HCT116 (cell line): Measurements from ENCODE around the gene BCKDK. TPM values are rescaled to one million over a fixed set of nuclear protein-coding genes. Genes with fewer than 3 reads are reported as not detected.
A peak's percentile ranks its signal among the peaks of the same experiment; 100 is the strongest.

Experiments
- ATAC-seq: fragments of 200-7000 bp; cut with Tn5 transposase; 2 replicates; pipeline ENCODE4 v1.9.1; 2020; ENCODE audit warnings: mild to moderate bottlenecking, moderate library complexity
- BruUV-seq: library from RNA; stranded (reverse); fragments of 400-500 nt; replicated peaks from 2 replicates; lab custom pipeline; 2021; lab: Mats Ljungman, UMichigan
- CTCF ChIA-PET: fragments of 300-600 bp; sonication (Branson Sonifier 250); formaldehyde crosslinking; loops from one replicate; lab custom pipeline; 2021; ENCODE audit warnings: antibody characterized with exemption; lab: Charles Lee
- POLR2A ChIA-PET: fragments of 300-600, 350-600 bp; sonication (Branson Sonifier 250); formaldehyde crosslinking; loops from one replicate; lab custom pipeline; 2021; ENCODE audit warnings: antibody characterized with exemption; lab: Charles Lee
- RAD21 ChIA-PET, 2 experiments: fragments of 300-600 bp; sonication (Branson Sonifier 250); formaldehyde crosslinking; loops; one replicate each; lab custom pipeline; 2023; ENCODE audit warnings: low total read pairs in 2 of 2; ENCODE audit not compliant: uncharacterized antibody in 2 of 2, unreplicated experiment in 2 of 2, low non-redundant PET in 1 of 2; lab: Charles Lee
- DNase-seq: peaks from one replicate; pipeline ENCODE4 v3.0.0-alpha.2; 2010; ENCODE audit warnings: low read depth, low spot score
- H2AFZ ChIP-seq: fragments of 200-600 bp; shearing (Covaris generic), sonication (generic); 2 replicates; pipeline ENCODE4 v1.6.1; 2017; ENCODE audit warnings: low read depth, mixed run types, mixed read lengths, antibody characterized with exemption, low read length; ENCODE audit not compliant: poor library complexity, severe bottlenecking
- H3K27ac ChIP-seq: 2 replicates; pipeline ENCODE4 v1.5.1; 2012; ENCODE audit warnings: low read depth, low read length
- H3K27me3 ChIP-seq: fragments of 200-600 bp; sonication (generic); 2 replicates; pipeline ENCODE4 v1.6.1; 2016; ENCODE audit warnings: mixed run types, low read length, mixed read lengths; ENCODE audit not compliant: insufficient read depth
- H3K36me3 ChIP-seq, 2 experiments: fragments of 200-500 bp in 1 of 2; fragments of 200-600 bp in 1 of 2; sonication (Bioruptor generic) in 1 of 2; sonication (generic) in 1 of 2; 2 replicates each; pipeline versions ENCODE4 v1.5.1 to v1.6.1; 2014 to 2016; ENCODE audit warnings: low read length in 2 of 2, inconsistent platforms in 1 of 2, mixed read lengths in 1 of 2, mixed run types in 1 of 2; ENCODE audit not compliant: insufficient read depth in 2 of 2, control insufficient read depth in 1 of 2
- H3K4me1 ChIP-seq, 2 experiments: fragments of 200-600 bp in 1 of 2; sonication (generic) in 1 of 2; 2 replicates each; pipeline versions ENCODE4 v1.5.1 to v1.6.1; 2012 to 2017; ENCODE audit warnings: low read length in 2 of 2, inconsistent platforms in 1 of 2, mild to moderate bottlenecking in 1 of 2, mixed read lengths in 1 of 2, mixed run types in 1 of 2, moderate library complexity in 1 of 2; ENCODE audit not compliant: insufficient read depth in 2 of 2, control insufficient read depth in 1 of 2
- H3K4me2 ChIP-seq: fragments of 200-600 bp; sonication (generic); 2 replicates; pipeline ENCODE4 v1.6.1; 2017; ENCODE audit warnings: mixed run types, low read length, mixed read lengths
- H3K4me3 ChIP-seq, 2 experiments: fragments of 200-600 bp in 1 of 2; sonication (generic) in 1 of 2; replicated peaks in 1 of 2; 2 replicates each; pipeline ENCODE4 v1.5.1; 2011 to 2016; ENCODE audit warnings: low read length in 2 of 2, control low read depth in 1 of 2, low read depth in 1 of 2, mild to moderate bottlenecking in 1 of 2, mixed read lengths in 1 of 2, mixed run types in 1 of 2
- H3K79me2 ChIP-seq: fragments of 200-600 bp; sonication (generic); 2 replicates; pipeline ENCODE4 v1.6.1; 2017; ENCODE audit warnings: mild to moderate bottlenecking, mixed run types, low read length, moderate library complexity, mixed read lengths; ENCODE audit not compliant: insufficient read depth
- H3K9ac ChIP-seq: fragments of 200-600 bp; sonication (generic); 2 replicates; pipeline ENCODE4 v1.6.1; 2016; ENCODE audit warnings: low read length, mixed read lengths
- H3K9me2 ChIP-seq: fragments of 200-600 bp; sonication (generic), shearing (Covaris generic); 2 replicates; pipeline ENCODE4 v1.6.1; 2017; ENCODE audit warnings: mixed run types, mild to moderate bottlenecking, moderate library complexity; ENCODE audit not compliant: insufficient read depth
- H3K9me3 ChIP-seq, 2 experiments: fragments of 200-500 bp in 1 of 2; fragments of 200-600 bp in 1 of 2; sonication (Bioruptor generic) in 1 of 2; sonication (generic) in 1 of 2; 2 replicates each; pipeline ENCODE4 v1.6.1; 2014 to 2017; ENCODE audit warnings: low read length in 2 of 2, mixed read lengths in 2 of 2, inconsistent platforms in 1 of 2, low read depth in 1 of 2, mild to moderate bottlenecking in 1 of 2, mixed run types in 1 of 2, moderate library complexity in 1 of 2; ENCODE audit not compliant: control insufficient read depth in 1 of 2, insufficient read depth in 1 of 2
- H4K20me1 ChIP-seq: fragments of 200-600 bp; sonication (generic), shearing (Covaris generic); 2 replicates; pipeline ENCODE4 v1.6.1; 2017; ENCODE audit warnings: mixed run types, mild to moderate bottlenecking, moderate library complexity; ENCODE audit not compliant: insufficient read depth
- CTCF ChIP-seq, 3 experiments: fragments of 200-600 bp in 1 of 3; sonication (generic) in 1 of 3; IDR thresholded peaks in 2 of 3; conservative IDR thresholded peaks in 1 of 3; 2 replicates each; pipeline ENCODE4 v1.5.1; 2012 to 2017; ENCODE audit warnings: low read depth in 2 of 3, low read length in 2 of 3, antibody characterized with exemption in 1 of 3, borderline replicate concordance in 1 of 3, control low read depth in 1 of 3, mild to moderate bottlenecking in 1 of 3, mixed read lengths in 1 of 3, mixed run types in 1 of 3, moderate library complexity in 1 of 3; ENCODE audit not compliant: insufficient read depth in 1 of 3
- EZH2 ChIP-seq: fragments of 200-600 bp; sonication (generic); IDR thresholded peaks from 2 replicates; pipeline ENCODE4 v1.6.1; 2017; ENCODE audit warnings: antibody characterized with exemption, mixed run types
- POLR2A ChIP-seq: IDR thresholded peaks from 2 replicates; pipeline ENCODE4 v1.7.0; 2011; ENCODE audit warnings: borderline replicate concordance; ENCODE audit not compliant: insufficient read depth, insufficient read length; ENCODE audit errors: extremely low read depth
- RAD21 ChIP-seq: IDR thresholded peaks from 2 replicates; pipeline ENCODE4 v1.6.1; 2012; ENCODE audit warnings: low read depth, mild to moderate bottlenecking
- SP1 ChIP-seq: IDR thresholded peaks from 2 replicates; pipeline ENCODE4 v1.6.1; 2012; ENCODE audit warnings: low read depth
- SRF ChIP-seq: IDR thresholded peaks from 2 replicates; pipeline ENCODE4 v1.6.1; 2012; ENCODE audit warnings: low read depth
- ZFX ChIP-seq: fragments of 450-650 bp; IDR thresholded peaks from 2 replicates; pipeline ENCODE4 v1.6.1; 2017
- intact Hi-C: fragments of 100-400 bp; cut with micrococcal nuclease; formaldehyde crosslinking; loops from 2 replicates; pipeline ENCODE4 v1.10.0; 2022
- total RNA-seq: library from RNA; stranded (reverse); gene quantifications from one replicate; pipeline ENCODE4 v1.2.1, GENCODE V29; 2021; ENCODE audit not compliant: unreplicated experiment
- TF ChIP-seq, protein P1 (sequence below): IDR thresholded peaks from 2 replicates; pipeline ENCODE4 v1.6.1; 2012; ENCODE audit warnings: low read depth

The BCKDK gene
- total RNA-seq, 1 experiment from 2014 or later: 60.7 TPM

DNA sequence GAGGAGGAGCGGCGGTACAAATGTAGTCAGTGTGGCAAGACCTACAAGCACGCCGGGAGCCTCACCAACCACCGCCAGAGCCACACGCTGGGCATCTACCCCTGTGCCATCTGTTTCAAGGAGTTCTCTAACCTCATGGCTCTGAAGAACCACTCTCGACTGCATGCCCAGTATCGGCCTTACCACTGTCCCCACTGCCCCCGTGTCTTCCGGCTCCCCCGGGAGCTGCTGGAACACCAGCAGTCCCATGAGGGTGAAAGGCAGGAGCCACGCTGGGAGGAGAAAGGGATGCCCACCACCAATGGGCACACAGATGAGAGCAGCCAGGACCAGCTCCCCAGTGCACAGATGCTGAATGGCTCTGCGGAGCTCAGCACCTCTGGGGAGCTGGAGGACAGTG, 31.2 kb upstream of the BCKDK start (continued):
- TF ChIP-seq, protein P1, sequence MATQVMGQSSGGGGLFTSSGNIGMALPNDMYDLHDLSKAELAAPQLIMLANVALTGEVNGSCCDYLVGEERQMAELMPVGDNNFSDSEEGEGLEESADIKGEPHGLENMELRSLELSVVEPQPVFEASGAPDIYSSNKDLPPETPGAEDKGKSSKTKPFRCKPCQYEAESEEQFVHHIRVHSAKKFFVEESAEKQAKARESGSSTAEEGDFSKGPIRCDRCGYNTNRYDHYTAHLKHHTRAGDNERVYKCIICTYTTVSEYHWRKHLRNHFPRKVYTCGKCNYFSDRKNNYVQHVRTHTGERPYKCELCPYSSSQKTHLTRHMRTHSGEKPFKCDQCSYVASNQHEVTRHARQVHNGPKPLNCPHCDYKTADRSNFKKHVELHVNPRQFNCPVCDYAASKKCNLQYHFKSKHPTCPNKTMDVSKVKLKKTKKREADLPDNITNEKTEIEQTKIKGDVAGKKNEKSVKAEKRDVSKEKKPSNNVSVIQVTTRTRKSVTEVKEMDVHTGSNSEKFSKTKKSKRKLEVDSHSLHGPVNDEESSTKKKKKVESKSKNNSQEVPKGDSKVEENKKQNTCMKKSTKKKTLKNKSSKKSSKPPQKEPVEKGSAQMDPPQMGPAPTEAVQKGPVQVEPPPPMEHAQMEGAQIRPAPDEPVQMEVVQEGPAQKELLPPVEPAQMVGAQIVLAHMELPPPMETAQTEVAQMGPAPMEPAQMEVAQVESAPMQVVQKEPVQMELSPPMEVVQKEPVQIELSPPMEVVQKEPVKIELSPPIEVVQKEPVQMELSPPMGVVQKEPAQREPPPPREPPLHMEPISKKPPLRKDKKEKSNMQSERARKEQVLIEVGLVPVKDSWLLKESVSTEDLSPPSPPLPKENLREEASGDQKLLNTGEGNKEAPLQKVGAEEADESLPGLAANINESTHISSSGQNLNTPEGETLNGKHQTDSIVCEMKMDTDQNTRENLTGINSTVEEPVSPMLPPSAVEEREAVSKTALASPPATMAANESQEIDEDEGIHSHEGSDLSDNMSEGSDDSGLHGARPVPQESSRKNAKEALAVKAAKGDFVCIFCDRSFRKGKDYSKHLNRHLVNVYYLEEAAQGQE: no peak
- TF ChIP-seq EZH2 (no peak), SRF (no peak), RAD21 (no peak), SP1 (no peak), ZFX (no peak), POLR2A (no peak)

GRCh38 chr16:31077592-31078396, 30.4 kb upstream of the BCKDK start:
- peaks cover 41% of the 10 kb centered on the region for H3K79me2 ChIP-seq

More at GRCh38 chr16:31077592-31078396, 30.4 kb upstream of the BCKDK start:
- H2AFZ ChIP-seq: no peak overlapping the region
- no peak overlapping the region for H3K27ac ChIP-seq
- peaks cover 14 to 42% of the 10 kb centered on the region in 2 experiments for H3K36me3 ChIP-seq
- H4K20me1 ChIP-seq: no peaks in the 10 kb centered on the region
- peak in 1 of 3 experiments; percentile 26; a peak in 2 of 6 replicates for TF ChIP-seq CTCF (IDR thresholded peaks at IDR 0.05 in 2 of 3, conservative IDR thresholded peaks at IDR 0.05 in 1 of 3; ENCODE audit: borderline replicate concordance in 1 of 3, insufficient read depth in 1 of 3, low read depth in 2 of 3, low read length in 2 of 3)
- TF ChIP-seq EZH2: no peak
- ChIA-PET RAD21 (no interaction called here), POLR2A (no interaction called here), CTCF (no interaction called here)
- H3K4me2 ChIP-seq: no peak overlapping the region
- H3K9me2 ChIP-seq: no peaks in the 10 kb centered on the region
- intact Hi-C loops: loop anchor here (10.0 kb wide), 1 partner anchor 377 kb away; the partner anchor contains the start of gene ARMC5
- H3K9ac ChIP-seq: no peak overlapping the region
- BruUV-seq: no TSS peak
- no peak for ATAC-seq
- H3K4me1 ChIP-seq: peaks cover 3 to 18% of the 10 kb centered on the region in 2 experiments; a peak in 2 of 4 replicates
- no peaks in the 10 kb centered on the region for H3K9me3 ChIP-seq
- DNase-seq: no peak
- no peaks in the 10 kb centered on the region for H3K27me3 ChIP-seq
- H3K4me3 ChIP-seq: no peak overlapping the region
